ENCODE measurements around the gene KCNQ5.

KCNQ5 gene

GRCh38 chr6:73047801-73048200, 425.9 kb downstream of the KCNQ5 start:
- H3K36me3 ChIP-seq, result peaks cover 0 to 67% (median 35%) of the 10 kb centered on the region in 11 experiments; a peak in 18 of 22 replicates
- no peaks in the 10 kb centered on the region for H4K20me1 ChIP-seq
- peaks cover 0 to 14% (median 0%) of the 10 kb centered on the region in 11 experiments; a peak in 8 of 22 replicates for H3K9me3 ChIP-seq (replicated peaks in 1 of 11)
- no peak overlapping the region for H3K4me3 ChIP-seq
- H3K4me2 ChIP-seq, result no peak overlapping the region
- no peaks in the 10 kb centered on the region for H3K4me1 ChIP-seq
- H3K27ac ChIP-seq, result no peak overlapping the region
- H3K9ac ChIP-seq, result no peak overlapping the region
- no peak for TF ChIP-seq Cebpa-rat (IDR thresholded peaks at IDR 0.05)
- H3K27me3 ChIP-seq, result no peaks in the 10 kb centered on the region

- no peaks in the 10 kb centered on the region for H3K27me3 ChIP-seq
- peaks cover 0 to 48% (median 17%) of the 10 kb centered on the region in 11 experiments; a peak in 15 of 22 replicates for H3K36me3 ChIP-seq
- TF ChIP-seq Cebpa-rat (IDR thresholded peaks at IDR 0.05), result no peak
- H3K9me3 ChIP-seq (replicated peaks in 1 of 11), result peaks cover 0 to 20% (median 5%) of the 10 kb centered on the region in 11 experiments; a peak in 13 of 22 replicates
- H3K4me3 ChIP-seq, result no peak overlapping the region
- no peak overlapping the region for H3K4me2 ChIP-seq
- H3K4me1 ChIP-seq, result no peaks in the 10 kb centered on the region
- H3K27ac ChIP-seq, result no peak overlapping the region
- H4K20me1 ChIP-seq, result no peaks in the 10 kb centered on the region
- H3K9ac ChIP-seq, result no peak overlapping the region
These were observed 428.2 kb downstream of the KCNQ5 start for GRCh38 chr6:73049971-73050594.

- Histone ChIP-seq H3K4me2 (no peak overlapping the region), H3K4me1 (no peaks in the 10 kb centered on the region), H4K20me1 (no peaks in the 10 kb centered on the region), H3K4me3 (no peak overlapping the region), H3K9ac (no peak overlapping the region), H3K36me3 (peaks cover 0 to 50% (median 22%) of the 10 kb centered on the region in 11 experiments; a peak in 16 of 22 replicates), H3K27me3 (no peaks in the 10 kb centered on the region), H3K9me3 (replicated peaks in 1 of 11) (peaks cover 4 to 26% (median 11%) of the 10 kb centered on the region in 11 experiments; a peak in 19 of 22 replicates), H3K27ac (no peak overlapping the region)
- TF ChIP-seq Cebpa-rat (IDR thresholded peaks at IDR 0.05), result no peak
These were observed 428.8 kb downstream of the KCNQ5 start for GRCh38 chr6:73050706-73051105.

- TF ChIP-seq Cebpa-rat (IDR thresholded peaks at IDR 0.05), result no peak
- Histone ChIP-seq H3K36me3 (peaks cover 0 to 55% (median 26%) of the 10 kb centered on the region in 11 experiments; a peak in 16 of 22 replicates), H3K27me3 (no peaks in the 10 kb centered on the region), H3K9ac (no peak overlapping the region), H3K4me1 (no peaks in the 10 kb centered on the region), H4K20me1 (no peaks in the 10 kb centered on the region), H3K27ac (no peak overlapping the region), H3K4me2 (no peak overlapping the region), H3K9me3 (replicated peaks in 1 of 11) (peaks cover 7 to 30% (median 15%) of the 10 kb centered on the region in 11 experiments; a peak in 21 of 22 replicates), H3K4me3 (no peak overlapping the region)
These were observed 429.3 kb downstream of the KCNQ5 start for GRCh38 chr6:73051147-73051546.

GRCh38 chr6:73054958-73055357, 433.1 kb downstream of the KCNQ5 start:
- Histone ChIP-seq H3K4me1 (no peaks in the 10 kb centered on the region), H3K4me3 (no peak overlapping the region), H3K27me3 (no peaks in the 10 kb centered on the region), H3K27ac (no peak overlapping the region), H3K4me2 (no peak overlapping the region), H3K9ac (no peak overlapping the region), H4K20me1 (no peaks in the 10 kb centered on the region), H3K36me3 (peaks cover 0 to 44% (median 26%) of the 10 kb centered on the region in 11 experiments; a peak in 16 of 22 replicates), H3K9me3 (replicated peaks in 1 of 11) (peaks cover 7 to 35% (median 24%) of the 10 kb centered on the region in 11 experiments; a peak in 21 of 22 replicates)
- no peak for TF ChIP-seq Cebpa-rat (IDR thresholded peaks at IDR 0.05)

- no peak overlapping the region for H3K9ac ChIP-seq
- peaks cover 0 to 11% (median under 1%) of the 10 kb centered on the region in 10 experiments; a peak in 6 of 20 replicates for H3K4me1 ChIP-seq
- no peaks in the 10 kb centered on the region for H3K27me3 ChIP-seq
- H3K4me3 ChIP-seq, result no peak overlapping the region
- peaks cover 7 to 30% (median 22%) of the 10 kb centered on the region in 11 experiments; a peak in 21 of 22 replicates for H3K9me3 ChIP-seq (replicated peaks in 1 of 11)
- no peak overlapping the region for H3K4me2 ChIP-seq
- peaks cover 0 to 28% (median 17%) of the 10 kb centered on the region in 11 experiments; a peak in 15 of 22 replicates for H3K36me3 ChIP-seq
- no peak overlapping the region for H3K27ac ChIP-seq
- no peaks in the 10 kb centered on the region for H4K20me1 ChIP-seq
- TF ChIP-seq Cebpa-rat (IDR thresholded peaks at IDR 0.05), result no peak
These were observed 436.9 kb downstream of the KCNQ5 start for GRCh38 chr6:73058736-73059135.

GRCh38 chr6:73062130-73062529, 440.3 kb downstream of the KCNQ5 start:
- Histone ChIP-seq H3K4me2 (no peak overlapping the region), H3K9ac (no peak overlapping the region), H3K4me3 (no peak overlapping the region), H4K20me1 (no peaks in the 10 kb centered on the region), H3K9me3 (replicated peaks in 1 of 11) (peaks cover 0 to 13% (median 0%) of the 10 kb centered on the region in 11 experiments; a peak in 4 of 22 replicates), H3K36me3 (peaks cover 0 to 7% (median 0%) of the 10 kb centered on the region in 11 experiments; a peak in 3 of 22 replicates), H3K27ac (no peak overlapping the region), H3K4me1 (peaks cover 0 to 31% (median 15%) of the 10 kb centered on the region in 10 experiments; a peak in 16 of 20 replicates), H3K27me3 (no peaks in the 10 kb centered on the region)
- no peak for TF ChIP-seq Cebpa-rat (IDR thresholded peaks at IDR 0.05)

GRCh38 chr6:73062837-73063236, 441.0 kb downstream of the KCNQ5 start:
- H3K9ac ChIP-seq, result no peak overlapping the region
- H3K27me3 ChIP-seq, result no peaks in the 10 kb centered on the region
- peaks cover 0 to 7% (median 0%) of the 10 kb centered on the region in 11 experiments; a peak in 4 of 22 replicates for H3K9me3 ChIP-seq (replicated peaks in 1 of 11)
- no peaks in the 10 kb centered on the region for H4K20me1 ChIP-seq
- no peak overlapping the region for H3K4me3 ChIP-seq
- peaks cover 0 to 7% (median 0%) of the 10 kb centered on the region in 11 experiments; a peak in 3 of 22 replicates for H3K36me3 ChIP-seq
- peaks cover 0 to 31% (median 15%) of the 10 kb centered on the region in 10 experiments; a peak in 16 of 20 replicates for H3K4me1 ChIP-seq
- no peak overlapping the region for H3K27ac ChIP-seq
- no peak for TF ChIP-seq Cebpa-rat (IDR thresholded peaks at IDR 0.05)
- H3K4me2 ChIP-seq, result no peak overlapping the region

GRCh38 chr6:73064266-73064665, 442.4 kb downstream of the KCNQ5 start:
- Histone ChIP-seq H3K4me3 (no peak overlapping the region), H4K20me1 (no peaks in the 10 kb centered on the region), H3K36me3 (peaks cover 0 to 7% (median 0%) of the 10 kb centered on the region in 11 experiments; a peak in 2 of 22 replicates), H3K4me1 (peaks cover 0 to 31% (median 15%) of the 10 kb centered on the region in 10 experiments; a peak in 16 of 20 replicates), H3K4me2 (peak overlapping the region in 8 of 11 experiments; percentile 16 to 74 (median 60); a peak in 12 of 22 replicates), H3K27ac (no peak overlapping the region), H3K9me3 (replicated peaks in 1 of 11) (no peaks in the 10 kb centered on the region), H3K9ac (no peak overlapping the region), H3K27me3 (no peaks in the 10 kb centered on the region)
- no peak for TF ChIP-seq Cebpa-rat (IDR thresholded peaks at IDR 0.05)
